Measurements from ENCODE around the gene FYN.

DNA sequence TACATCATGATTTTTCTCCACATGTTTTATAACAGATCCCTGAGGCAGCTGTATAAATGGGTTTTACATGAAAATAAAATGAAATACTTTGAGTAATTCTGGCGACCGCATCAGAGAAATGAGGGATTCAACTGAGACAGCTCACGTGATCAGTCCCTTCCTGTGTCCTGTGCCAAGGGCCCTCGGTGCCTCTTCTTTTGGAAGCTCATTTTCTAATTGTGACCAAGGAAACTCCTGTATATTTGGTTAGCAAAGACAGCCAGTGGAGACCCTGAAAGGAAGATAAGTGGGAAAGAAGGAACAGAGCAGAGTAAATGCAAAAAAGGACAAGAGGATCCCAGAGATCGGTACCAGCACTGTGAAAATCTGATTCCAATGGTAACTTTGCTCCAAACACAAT, 129.9 kb downstream of the FYN start:
- TF ChIP-seq POLR2A (IDR thresholded peaks at IDR 0.05) (no peak), POLR2AphosphoS5 (IDR thresholded peaks at IDR 0.05) (no peak)
- TF ChIP-seq, protein P1, sequence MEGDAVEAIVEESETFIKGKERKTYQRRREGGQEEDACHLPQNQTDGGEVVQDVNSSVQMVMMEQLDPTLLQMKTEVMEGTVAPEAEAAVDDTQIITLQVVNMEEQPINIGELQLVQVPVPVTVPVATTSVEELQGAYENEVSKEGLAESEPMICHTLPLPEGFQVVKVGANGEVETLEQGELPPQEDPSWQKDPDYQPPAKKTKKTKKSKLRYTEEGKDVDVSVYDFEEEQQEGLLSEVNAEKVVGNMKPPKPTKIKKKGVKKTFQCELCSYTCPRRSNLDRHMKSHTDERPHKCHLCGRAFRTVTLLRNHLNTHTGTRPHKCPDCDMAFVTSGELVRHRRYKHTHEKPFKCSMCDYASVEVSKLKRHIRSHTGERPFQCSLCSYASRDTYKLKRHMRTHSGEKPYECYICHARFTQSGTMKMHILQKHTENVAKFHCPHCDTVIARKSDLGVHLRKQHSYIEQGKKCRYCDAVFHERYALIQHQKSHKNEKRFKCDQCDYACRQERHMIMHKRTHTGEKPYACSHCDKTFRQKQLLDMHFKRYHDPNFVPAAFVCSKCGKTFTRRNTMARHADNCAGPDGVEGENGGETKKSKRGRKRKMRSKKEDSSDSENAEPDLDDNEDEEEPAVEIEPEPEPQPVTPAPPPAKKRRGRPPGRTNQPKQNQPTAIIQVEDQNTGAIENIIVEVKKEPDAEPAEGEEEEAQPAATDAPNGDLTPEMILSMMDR (IDR thresholded peaks at IDR 0.05), result no peak

All from transverse colon (tissue), 4 donors.